ENCODE data around the gene MYBBP1A.

GRCh38 chr17:4574448-4575045, 19.4 kb upstream of the MYBBP1A start:
- TF ChIP-seq TAF1 (conservative IDR thresholded peaks at IDR 0.05) (no peak), CTCF (IDR thresholded peaks at IDR 0.05; ENCODE audit: low read depth, low read length, missing input control) (no peak), RAD21 (IDR thresholded peaks at IDR 0.05) (no peak), JUND (IDR thresholded peaks at IDR 0.05) (no peak), ZBTB33 (IDR thresholded peaks at IDR 0.05) (no peak), RXRA (IDR thresholded peaks at IDR 0.05) (no peak), FOXA1 (IDR thresholded peaks at IDR 0.05) (no peak)

All from liver (tissue), 3 donors.